A673 (cell line): ENCODE measurements around the gene CUX1.

Source experiments
- CTCF ChIP-seq: fragments of 300-800, 200-600 bp; sonication (generic); conservative IDR thresholded peaks from 2 replicates; pipeline ENCODE4 v1.5.1; 2017; ENCODE audit warnings: low read depth, mild to moderate bottlenecking, antibody characterized with exemption, low read length, moderate library complexity, mixed read lengths
- EZH2 ChIP-seq: fragments of 200-600 bp; sonication (generic); IDR thresholded peaks from 2 replicates; pipeline ENCODE4 v1.6.1; 2017; ENCODE audit warnings: borderline replicate concordance, low read depth, mild to moderate bottlenecking, mixed read lengths, antibody characterized with exemption, low read length; ENCODE audit not compliant: poor library complexity, severe bottlenecking

- no peak for TF ChIP-seq CTCF
- no peak for TF ChIP-seq EZH2
These were observed 310.9 kb downstream of the CUX1 start for GRCh38 chr7:102128303-102128702.
